Measurements from ENCODE around the gene VEZF1. TPM values are rescaled to one million over a fixed set of nuclear protein-coding genes. Genes with fewer than 3 reads are reported as not detected.
A peak's percentile ranks its signal among the peaks of the same experiment; 100 is the strongest.

VEZF1 gene
- total RNA-seq, 6 donors from 2014 or later = 36.4 to 99.7 (median 72.5) TPM

- no peaks in the 10 kb centered on the region for H3K27me3 ChIP-seq
- peak overlapping the region; percentile 64 to 89 (median 86) for H3K4me3 ChIP-seq
- peak; percentile 67 to 89 for DNase-seq
- peak in 2 of 4 donors; percentile 36 to 40 for TF ChIP-seq POLR2A (IDR thresholded peaks at IDR 0.05)
- peak in 1 of 2 donors; percentile 40 for TF ChIP-seq POLR2AphosphoS5 (IDR thresholded peaks at IDR 0.05)
- TF ChIP-seq CTCF (IDR thresholded peaks at IDR 0.05) = no peak
- no peaks in the 10 kb centered on the region for H3K9me3 ChIP-seq
- 1 to 2% methylated on average over 38 of the region's 38 CpGs for WGBS, 2 donors
- peak; percentile 57 to 61 for ATAC-seq (ENCODE audit: low FRiP score in 2 of 2)
- peak overlapping the region; percentile 96 to 100 (median 98) for H3K27ac ChIP-seq
- H3K4me1 ChIP-seq = peaks cover 48 to 60% (median 52%) of the 10 kb centered on the region in 4 donors
- H3K36me3 ChIP-seq = peaks cover 0 to 7% (median 2%) of the 10 kb centered on the region in 4 donors
These were observed 1.0 kb downstream of the VEZF1 start for GRCh38 chr17:57986841-57987580.

GRCh38 chr17:57985675-57985974 is 2.4 kb downstream of the VEZF1 start:
- ATAC-seq (ENCODE audit: low FRiP score in 2 of 2) (no peak), DNase-seq (no peak)
- peak overlapping the region in 2 of 4 donors; percentile 99 to 100 for H3K27ac ChIP-seq
- peaks cover 0 to 16% (median 7%) of the 10 kb centered on the region in 4 donors for H3K36me3 ChIP-seq
- peak overlapping the region in 1 of 4 donors; percentile 9 for H3K4me3 ChIP-seq
- no peaks in the 10 kb centered on the region for H3K9me3 ChIP-seq
- WGBS, 2 donors = 6 to 15% methylated on average over 1 of the region's 1 CpG
- no peak for TF ChIP-seq POLR2AphosphoS5 (IDR thresholded peaks at IDR 0.05)
- no peak for TF ChIP-seq EP300 (IDR thresholded peaks at IDR 0.05)
- TF ChIP-seq POLR2A (IDR thresholded peaks at IDR 0.05) = no peak
- TF ChIP-seq CTCF (IDR thresholded peaks at IDR 0.05) = no peak
- H3K27me3 ChIP-seq = no peaks in the 10 kb centered on the region
- peaks cover 52 to 70% (median 56%) of the 10 kb centered on the region in 4 donors for H3K4me1 ChIP-seq

- peak overlapping the region in 1 of 4 donors; percentile 9 for H3K4me3 ChIP-seq
- no peaks in the 10 kb centered on the region for H3K9me3 ChIP-seq
- peaks cover 52 to 70% (median 56%) of the 10 kb centered on the region in 4 donors for H3K4me1 ChIP-seq
- ATAC-seq (ENCODE audit: low FRiP score in 2 of 2) = no peak
- 39 to 53% methylated on average over 4 of the region's 4 CpGs for WGBS, 2 donors
- H3K27me3 ChIP-seq = no peaks in the 10 kb centered on the region
- peaks cover 3 to 21% (median 11%) of the 10 kb centered on the region in 4 donors for H3K36me3 ChIP-seq
- no peak for DNase-seq
- no peak for TF ChIP-seq POLR2AphosphoS5 (IDR thresholded peaks at IDR 0.05)
- TF ChIP-seq POLR2A (IDR thresholded peaks at IDR 0.05) = no peak
- no peak for TF ChIP-seq CTCF (IDR thresholded peaks at IDR 0.05)
- no peak for TF ChIP-seq EP300 (IDR thresholded peaks at IDR 0.05)
- H3K27ac ChIP-seq = peak overlapping the region in 2 of 4 donors; percentile 99 to 100
These were observed 2.9 kb downstream of the VEZF1 start for GRCh38 chr17:57984936-57985674.

GRCh38 chr17:57984261-57984890 is 3.7 kb downstream of the VEZF1 start:
- Histone ChIP-seq H3K36me3 (peaks cover 8 to 28% (median 17%) of the 10 kb centered on the region in 4 donors), H3K27ac (peak overlapping the region in 2 of 4 donors; percentile 99 to 100), H3K4me3 (no peak overlapping the region), H3K9me3 (no peaks in the 10 kb centered on the region), H3K4me1 (peaks cover 52 to 67% (median 56%) of the 10 kb centered on the region in 4 donors), H3K27me3 (no peaks in the 10 kb centered on the region)
- DNase-seq (no peak), ATAC-seq (ENCODE audit: low FRiP score in 2 of 2) (no peak)
- TF ChIP-seq POLR2A (IDR thresholded peaks at IDR 0.05) (no peak), POLR2AphosphoS5 (IDR thresholded peaks at IDR 0.05) (no peak), EP300 (IDR thresholded peaks at IDR 0.05) (no peak), CTCF (IDR thresholded peaks at IDR 0.05) (no peak)
- 30 to 31% methylated on average over 4 of the region's 4 CpGs for WGBS, 2 donors

Measured in upper lobe of left lung (tissue), 6 donors.